Testis (tissue), 3 donors: Measurements from ENCODE around the gene MAP3K20. TPM values are rescaled to one million over a fixed set of nuclear protein-coding genes. Genes with fewer than 3 reads are reported as not detected.

Experiments
- DNase-seq: peaks from one replicate; pipeline ENCODE4 v3.0.0-alpha.2; 2019
- H3K27ac ChIP-seq, 2 donors: fragments of 200-600 bp; sonication (generic); one replicate each; pipeline ENCODE4 v1.5.1; 2019
- H3K27me3 ChIP-seq: fragments of 200-600 bp; sonication (generic); one replicate; pipeline ENCODE4 v1.5.1; 2019
- H3K36me3 ChIP-seq: fragments of 200-600 bp; sonication (generic); one replicate; pipeline ENCODE4 v1.5.1; 2017; ENCODE audit warnings: low read depth; ENCODE audit errors: missing control alignments
- H3K4me1 ChIP-seq: fragments of 200-600 bp; sonication (generic); one replicate; pipeline ENCODE4 v1.5.1; 2019
- H3K4me3 ChIP-seq, 2 donors: fragments of 200-600 bp; sonication (generic); one replicate each; pipeline ENCODE4 v1.5.1; 2017 to 2019
- H3K9me3 ChIP-seq: fragments of 200-600 bp; sonication (generic); one replicate; pipeline ENCODE4 v1.5.1; 2017
- CTCF ChIP-seq, 3 experiments: fragments of 450-650 bp in 2 of 3; fragments of 200-600 bp in 1 of 3; sonication (generic) in 1 of 3; IDR thresholded peaks; one replicate each; pipeline ENCODE4 v1.5.1; 2016 to 2019; ENCODE audit warnings: antibody characterized with exemption in 3 of 3, mild to moderate bottlenecking in 2 of 3, moderate library complexity in 1 of 3
- POLR2A ChIP-seq: fragments of 450-650 bp; IDR thresholded peaks from one replicate; pipeline ENCODE4 v1.6.1; 2017; ENCODE audit warnings: antibody characterized with exemption, mild to moderate bottlenecking, moderate library complexity
- WGBS, 2 donors: methylation state at CpG; one replicate each; pipeline ENCODE4 v1.1.5; 2018; 5-methylcytosine and 5-hydroxymethylcytosine counted together
- intact Hi-C: fragments of 100-400 bp; cut with DNase I; formaldehyde crosslinking; loops from one replicate; pipeline ENCODE4 v1.15.1; 2023; ENCODE audit warnings: low total_unique reads
- polyA plus RNA-seq: library from polyadenylated mRNA; stranded (reverse); fragments of 350-450 nt; fragmentation: Illumina TruSeq; extraction: RNeasy Lipid Tissue Mini Kit (QIAGEN cat#74804); gene quantifications from one replicate; pipeline ENCODE4 v1.2.3, GENCODE V29; 2014; ENCODE audit warnings: low read depth, low replicate concordance; ENCODE audit not compliant: insufficient read depth
- total RNA-seq, 2 donors: library from RNA; depleted of rRNA; stranded (reverse); fragments of >200 nt; gene quantifications; one replicate each; pipeline ENCODE4 v1.2.3, GENCODE V29; 2016

Gene MAP3K20
- total and polyA plus RNA-seq, 3 donors from 2014 or later: 20.7 to 30.8 (median 25.3) TPM

GRCh38 chr2:173195100-173195499 lies 119.5 kb downstream of the MAP3K20 start:
- peak overlapping the region in 1 of 2 donors; percentile 52 for H3K27ac ChIP-seq
- no peak overlapping the region for H3K4me3 ChIP-seq
- no peaks in the 10 kb centered on the region for H3K27me3 ChIP-seq
- no peaks in the 10 kb centered on the region for H3K4me1 ChIP-seq
- no peaks in the 10 kb centered on the region for H3K36me3 ChIP-seq
- DNase-seq: no peak
- TF ChIP-seq POLR2A (no peak), CTCF (IDR thresholded peaks at IDR 0.05) (no peak)
- intact Hi-C loops: no loop called here
- WGBS, 2 donors: 53 to 58% methylated on average over 3 of the region's 3 CpGs
- H3K9me3 ChIP-seq: no peaks in the 10 kb centered on the region

GRCh38 chr2:173196080-173196479 lies 120.4 kb downstream of the MAP3K20 start:
- Histone ChIP-seq H3K4me1 (no peaks in the 10 kb centered on the region), H3K27ac (no peak overlapping the region), H3K9me3 (no peaks in the 10 kb centered on the region), H3K27me3 (no peaks in the 10 kb centered on the region), H3K36me3 (no peaks in the 10 kb centered on the region), H3K4me3 (no peak overlapping the region)
- intact Hi-C loops: no loop called here
- TF ChIP-seq POLR2A (no peak), CTCF (IDR thresholded peaks at IDR 0.05) (no peak)
- DNase-seq: no peak
- 90 to 91% methylated on average over 6 of the region's 6 CpGs for WGBS, 2 donors

- H3K4me1 ChIP-seq: peaks cover 1% of the 10 kb centered on the region
- H3K4me3 ChIP-seq: no peak overlapping the region
- no peaks in the 10 kb centered on the region for H3K36me3 ChIP-seq
- no peaks in the 10 kb centered on the region for H3K27me3 ChIP-seq
- TF ChIP-seq POLR2A (no peak), CTCF (IDR thresholded peaks at IDR 0.05) (no peak)
- no peaks in the 10 kb centered on the region for H3K9me3 ChIP-seq
- DNase-seq: no peak
- WGBS, 2 donors: 90 to 93% methylated on average over 4 of the region's 4 CpGs
- intact Hi-C loops: no loop called here
- H3K27ac ChIP-seq: no peak overlapping the region
Measured at GRCh38 chr2:173196638-173197037, 121.0 kb downstream of the MAP3K20 start.

- TF ChIP-seq CTCF (IDR thresholded peaks at IDR 0.05) (no peak), POLR2A (no peak)
- Histone ChIP-seq H3K27ac (no peak overlapping the region), H3K36me3 (no peaks in the 10 kb centered on the region), H3K27me3 (no peaks in the 10 kb centered on the region), H3K9me3 (no peaks in the 10 kb centered on the region), H3K4me1 (peaks cover 16% of the 10 kb centered on the region), H3K4me3 (no peak overlapping the region)
- DNase-seq: no peak
- intact Hi-C loops: no loop called here
- whole genome bisulfite sequencing, 2 donors: 95 to 96% methylated on average over 7 of the region's 7 CpGs
Measured at GRCh38 chr2:173198327-173198726, 122.7 kb downstream of the MAP3K20 start.

- Histone ChIP-seq H3K27me3 (no peaks in the 10 kb centered on the region), H3K9me3 (no peaks in the 10 kb centered on the region), H3K27ac (peak overlapping the region in 1 of 2 donors; percentile 59), H3K4me3 (no peak overlapping the region), H3K4me1 (peaks cover 16% of the 10 kb centered on the region), H3K36me3 (no peaks in the 10 kb centered on the region)
- intact Hi-C loops: no loop called here
- 30 to 33% methylated on average over 1 of the region's 1 CpG for WGBS, 2 donors
- DNase-seq: no peak
- TF ChIP-seq CTCF (IDR thresholded peaks at IDR 0.05) (no peak), POLR2A (no peak)
Measured at GRCh38 chr2:173199294-173199693, 123.6 kb downstream of the MAP3K20 start.
